Measurements from ENCODE around the gene RNF166. TPM values are rescaled to one million over a fixed set of nuclear protein-coding genes. Genes with fewer than 3 reads are reported as not detected.

RNF166 gene
- polyA plus RNA-seq, 3 donors, result 9.8 to 25.9 (median 13.8) TPM

DNA sequence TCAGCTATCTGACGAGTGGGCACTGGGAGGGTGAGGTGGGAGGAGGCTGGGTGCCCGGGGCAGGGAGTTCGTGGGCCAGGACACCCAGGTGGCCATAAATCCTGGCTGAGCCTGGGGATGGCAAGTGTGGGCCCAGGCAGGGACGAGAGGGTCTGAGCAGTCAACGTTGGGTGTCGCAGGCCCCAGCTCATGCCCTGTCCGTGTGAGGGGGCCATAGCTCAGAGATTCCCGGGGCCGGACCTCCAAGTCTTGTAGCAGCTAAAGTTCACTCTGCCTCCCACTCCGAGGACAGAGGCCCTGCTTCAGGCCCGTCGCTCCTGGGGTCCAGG, 34.5 kb upstream of the RNF166 start:
- H3K27ac ChIP-seq (ENCODE audit: low read depth, low read length), result no peak overlapping the region
- WGBS, 3 donors, result 88 to 92% (median 91%) methylated on average over 11 to 12 of the region's 12 CpGs

DNA sequence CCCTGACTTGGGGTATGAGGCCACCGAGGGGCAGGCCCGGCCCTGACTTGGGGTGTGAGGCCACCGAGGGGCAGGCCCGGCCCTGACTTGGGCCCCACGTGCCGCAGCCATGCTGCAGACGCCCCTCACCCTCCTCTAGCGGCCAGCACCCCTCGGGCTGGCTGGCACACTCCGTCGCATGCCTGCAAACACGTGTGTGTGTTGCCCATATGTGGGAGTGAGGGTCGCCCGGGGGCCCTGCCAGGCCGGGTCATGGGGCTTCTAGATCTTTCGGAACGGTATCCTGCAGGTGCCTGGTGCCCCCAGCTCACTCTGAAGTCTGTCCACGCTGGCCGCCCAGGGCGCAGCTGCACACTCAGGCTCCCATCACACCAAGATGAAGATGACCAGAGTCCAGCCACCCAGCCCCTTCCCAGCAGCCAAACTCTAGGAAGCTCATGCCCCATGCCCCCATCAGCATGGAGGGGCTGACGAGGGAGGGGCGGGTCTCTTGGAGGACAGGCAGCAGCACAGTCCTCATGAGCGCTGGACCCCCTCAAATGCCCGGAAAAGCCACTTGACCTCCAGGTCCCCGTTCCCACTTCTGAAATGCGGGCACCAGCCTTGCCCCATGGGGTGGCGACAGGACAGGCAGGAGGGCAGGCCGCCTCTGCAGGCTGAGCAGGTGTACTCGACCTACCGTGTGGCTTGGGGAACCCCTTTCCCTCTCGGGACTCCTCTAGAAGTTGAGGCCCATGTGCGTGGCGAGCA, 33.9 kb upstream of the RNF166 start:
- no peak overlapping the region for H3K27ac ChIP-seq (ENCODE audit: low read depth, low read length)
- 87 to 93% (median 92%) methylated on average over 31 to 33 of the region's 33 CpGs for WGBS, 3 donors

DNA sequence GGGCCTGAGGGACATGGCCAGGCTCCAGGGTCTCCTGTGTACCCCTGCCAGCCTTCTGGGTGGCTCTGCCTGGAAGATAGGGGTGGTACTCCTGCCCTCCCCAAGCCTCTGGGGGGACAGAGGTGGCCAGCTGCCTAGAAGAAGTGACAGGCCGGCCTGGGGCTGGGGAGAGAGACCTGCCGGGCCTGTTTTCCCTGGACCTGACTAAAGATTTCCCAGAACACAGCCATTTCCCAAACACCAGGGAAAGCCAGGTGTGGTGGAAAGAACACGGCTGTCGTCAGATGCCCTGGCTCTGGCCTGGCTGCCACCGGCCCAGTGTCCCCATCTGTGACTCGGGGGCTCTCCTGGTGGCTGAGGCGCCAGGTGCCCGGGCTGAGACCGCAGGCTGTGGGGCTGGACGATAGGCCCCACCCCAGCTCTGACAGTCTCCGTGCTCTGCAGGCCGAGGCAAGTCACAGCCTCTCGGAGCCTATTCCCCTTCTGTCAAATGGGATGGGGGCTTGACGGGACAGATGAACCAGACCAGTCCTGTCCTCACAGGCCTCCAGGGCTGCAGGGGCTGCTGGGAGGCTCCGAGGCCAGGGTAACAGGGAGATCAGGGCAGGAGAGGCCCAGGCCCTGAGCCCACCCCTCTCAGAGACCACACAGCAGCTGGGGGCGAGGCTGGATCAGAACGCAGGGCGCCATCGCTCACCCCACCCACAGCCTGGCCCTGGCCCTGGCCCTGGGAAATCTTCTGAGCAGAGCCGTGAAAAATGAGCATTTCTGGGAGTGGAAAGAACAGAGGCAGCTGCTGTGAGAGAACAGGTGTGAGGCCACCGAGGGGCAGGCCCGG, 33.1 kb upstream of the RNF166 start:
- no peak overlapping the region for H3K27ac ChIP-seq (ENCODE audit: low read depth, low read length)
- WGBS, 3 donors, result 88 to 93% (median 88%) methylated on average over 22 of the region's 22 CpGs

DNA sequence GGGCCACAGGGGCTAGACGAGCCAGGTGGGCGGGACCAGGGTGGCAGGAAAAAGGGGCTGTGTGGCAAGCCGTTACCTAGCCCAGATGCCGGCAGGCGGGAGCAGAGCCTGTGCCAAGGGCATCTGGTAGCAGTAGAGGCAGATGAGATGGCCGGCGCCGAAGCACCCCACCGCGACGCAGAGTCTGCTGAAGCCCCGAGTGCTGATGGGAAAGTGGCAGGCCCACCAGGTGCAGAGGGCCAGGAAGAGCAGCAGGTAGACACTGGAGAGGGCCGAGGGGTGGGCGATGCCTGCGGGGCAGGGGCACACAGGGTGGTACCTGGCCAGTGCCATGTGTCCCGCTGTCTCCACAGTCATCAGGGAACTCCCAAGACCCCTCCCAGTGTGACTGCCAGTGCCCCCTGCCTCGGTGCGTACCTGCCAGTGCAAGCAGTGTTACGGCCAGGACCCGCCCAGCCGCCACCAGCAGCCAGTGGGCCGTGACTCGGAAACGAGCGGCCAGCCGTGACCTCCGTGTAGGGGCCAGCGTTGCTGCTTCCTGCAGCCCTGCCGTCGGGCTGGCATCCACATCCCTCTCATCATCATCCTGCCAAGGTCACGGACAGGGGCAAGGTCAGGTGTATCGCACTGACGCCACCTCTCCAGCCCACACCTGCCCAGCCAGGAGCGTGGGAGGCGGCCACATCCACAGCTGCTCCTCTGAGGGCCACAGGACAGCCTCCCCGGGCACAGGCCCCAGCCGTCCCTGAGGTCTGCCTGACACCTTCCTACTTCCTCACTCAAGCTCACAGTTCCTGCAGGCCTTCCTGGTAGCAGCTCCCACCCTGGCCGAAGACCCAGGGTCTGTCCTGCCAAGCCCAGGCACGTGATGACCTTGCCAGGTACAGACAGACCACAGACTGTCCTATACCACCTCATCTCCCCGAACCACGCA, 32.2 kb upstream of the RNF166 start:
- 82 to 87% (median 84%) methylated on average over 39 to 41 of the region's 41 CpGs for WGBS, 3 donors
- H3K27ac ChIP-seq (ENCODE audit: low read depth, low read length), result no peak overlapping the region

DNA sequence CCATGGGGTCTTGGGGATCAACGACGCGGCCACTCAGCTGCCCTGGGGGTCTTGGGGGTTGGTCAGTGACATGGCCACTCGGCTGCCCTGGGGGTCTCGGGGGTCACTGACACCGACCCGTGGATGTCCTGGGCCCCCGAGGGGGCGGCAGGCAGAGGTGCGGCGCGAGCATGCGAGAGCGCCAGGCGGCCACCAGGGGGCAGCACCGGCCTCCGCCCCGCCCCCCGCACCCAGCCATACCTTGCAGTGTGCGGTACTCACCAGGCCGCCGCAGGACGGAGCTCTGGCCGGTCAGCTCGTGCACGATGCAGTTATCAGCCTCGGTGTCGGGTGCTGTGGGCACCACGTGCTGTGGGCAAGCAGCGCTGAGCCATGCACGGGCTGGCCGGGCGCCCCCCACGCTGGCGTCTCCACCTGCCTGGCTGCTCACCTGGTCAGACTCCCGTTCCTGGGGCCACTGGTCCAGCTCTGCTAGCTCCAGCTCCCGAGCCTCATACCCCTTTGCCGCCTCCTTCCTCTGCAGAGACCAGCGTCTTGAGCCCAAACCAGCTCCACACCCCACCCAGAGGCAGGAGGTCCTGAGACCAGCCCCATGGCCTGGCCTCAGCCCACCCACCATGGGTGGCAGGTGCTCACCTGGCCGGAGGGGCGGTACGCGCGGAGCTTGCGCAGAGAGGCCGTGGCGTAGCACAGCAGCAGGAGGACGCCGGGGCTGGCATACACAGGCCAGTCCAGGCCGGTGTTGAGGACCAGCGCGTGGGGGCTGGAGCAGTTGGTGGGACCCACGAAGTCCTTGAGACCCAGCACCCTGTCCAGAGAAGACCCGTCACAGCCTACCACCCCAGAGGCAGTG, 31.3 kb upstream of the RNF166 start:
- no peak overlapping the region for H3K27ac ChIP-seq (ENCODE audit: low read depth, low read length)
- 38 to 44% (median 44%) methylated on average over 43 to 54 of the region's 54 CpGs for WGBS, 3 donors

DNA sequence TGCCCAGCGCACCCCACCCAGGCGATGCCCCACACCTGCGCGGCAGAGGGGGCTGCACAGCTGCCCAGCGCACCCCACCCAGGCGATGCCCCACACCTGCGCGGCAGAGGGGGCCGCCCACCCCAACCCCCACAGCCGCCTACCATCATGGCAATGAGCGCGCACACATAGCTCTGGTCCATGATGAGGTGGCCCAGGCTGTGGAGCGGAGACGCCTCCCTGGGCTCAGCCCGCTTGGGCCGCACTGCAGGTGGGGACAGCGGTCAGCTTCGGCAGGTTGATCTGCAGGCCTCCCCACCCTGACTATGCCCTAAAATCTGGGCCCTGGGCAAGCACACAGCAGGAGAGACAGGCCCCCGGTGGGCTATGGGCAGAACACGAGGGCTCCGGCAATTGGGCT, 30.3 kb upstream of the RNF166 start:
- H3K27ac ChIP-seq (ENCODE audit: low read depth, low read length), result no peak overlapping the region
- 85 to 97% (median 96%) methylated on average over 17 to 19 of the region's 21 CpGs for WGBS, 3 donors

DNA sequence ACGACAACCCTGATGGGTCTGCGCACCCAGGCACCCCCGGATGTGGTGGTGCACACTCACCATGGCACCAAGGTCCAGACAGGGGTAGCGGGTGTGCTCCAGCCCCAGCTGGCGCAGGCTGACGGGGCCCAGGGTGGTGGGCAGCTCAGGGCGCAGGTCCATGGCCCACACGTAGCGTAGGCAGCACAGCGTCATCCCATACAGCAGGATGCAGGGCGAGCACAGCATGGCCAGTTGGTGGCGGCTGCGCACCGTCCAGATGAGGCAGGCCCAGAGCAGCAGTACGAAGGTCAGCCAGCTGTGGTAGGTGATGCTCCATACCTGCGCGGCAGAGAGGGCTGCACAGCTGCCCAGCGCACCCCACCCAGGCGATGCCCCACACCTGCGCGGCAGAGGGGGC, 29.9 kb upstream of the RNF166 start:
- H3K27ac ChIP-seq (ENCODE audit: low read depth, low read length), result no peak overlapping the region
- WGBS, 3 donors, result 86 to 97% (median 92%) methylated on average over 15 to 21 of the region's 21 CpGs

DNA sequence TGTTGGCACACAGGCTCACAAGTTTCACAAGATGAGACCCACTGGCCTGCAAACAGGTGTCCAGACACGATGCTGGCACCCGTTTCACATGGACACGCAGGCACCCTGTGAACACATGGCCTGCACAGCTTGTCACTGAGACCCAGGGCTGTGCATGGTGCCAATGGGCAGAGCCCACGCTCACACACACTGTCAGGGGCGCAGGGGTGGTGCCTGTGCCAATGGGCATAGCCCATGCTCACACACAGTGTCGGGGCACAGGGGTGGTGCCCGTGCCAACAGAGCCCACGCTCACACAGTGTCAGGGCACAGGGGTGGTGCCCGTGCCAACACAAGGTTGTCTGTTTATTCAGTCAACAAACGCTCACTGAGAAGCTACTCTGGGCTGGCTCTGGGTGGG, 29.4 kb upstream of the RNF166 start:
- H3K27ac ChIP-seq (ENCODE audit: low read depth, low read length), result no peak overlapping the region
- 83 to 94% (median 91%) methylated on average over 10 of the region's 10 CpGs for WGBS, 3 donors

DNA sequence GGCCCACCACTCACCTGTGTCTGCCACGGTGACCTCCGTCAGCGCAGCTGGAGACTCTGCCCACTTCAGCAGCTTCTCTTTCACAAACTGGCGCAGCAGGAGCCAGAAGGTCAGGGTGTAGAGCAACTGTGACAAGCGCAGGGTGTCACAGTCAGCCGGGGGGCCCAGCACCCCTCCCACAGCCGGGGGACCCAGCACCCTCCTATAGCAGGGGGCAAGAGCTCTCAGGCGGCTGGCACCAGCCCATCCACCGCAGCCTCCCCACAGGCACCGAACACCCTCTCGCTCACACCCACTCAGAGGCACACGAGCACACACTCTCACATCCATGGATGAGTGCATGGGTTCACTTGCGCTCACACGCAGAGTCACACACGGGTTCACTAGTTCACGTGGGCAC, 28.9 kb upstream of the RNF166 start:
- WGBS, 3 donors, result 89 to 95% (median 95%) methylated on average over 16 of the region's 16 CpGs

DNA sequence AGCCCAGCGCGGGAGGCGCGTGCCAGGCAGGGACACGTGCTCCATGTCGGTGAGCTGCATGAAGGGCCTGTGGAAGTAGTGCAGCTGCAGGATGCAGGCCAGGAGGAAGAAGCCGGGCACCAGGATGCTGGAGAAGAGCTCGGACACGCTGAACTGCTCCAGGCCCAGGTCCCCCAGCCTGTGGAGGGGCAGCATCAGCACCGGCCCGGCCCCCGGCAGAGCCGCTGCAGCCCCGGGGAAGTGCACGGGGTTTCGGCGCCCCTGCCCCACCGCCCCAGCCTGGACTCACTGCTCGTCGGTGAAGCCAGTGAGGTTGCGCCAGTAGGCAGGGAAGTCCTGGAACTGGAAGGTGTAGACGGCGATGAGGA, 28.1 kb upstream of the RNF166 start:
- WGBS, 3 donors, result 86 to 94% (median 91%) methylated on average over 22 to 23 of the region's 23 CpGs
- H3K27ac ChIP-seq (ENCODE audit: low read depth, low read length), result no peak overlapping the region

More for the DNA sequence above, 28.9 kb upstream of the RNF166 start:
- H3K27ac ChIP-seq (ENCODE audit: low read depth, low read length), result no peak overlapping the region

DNA sequence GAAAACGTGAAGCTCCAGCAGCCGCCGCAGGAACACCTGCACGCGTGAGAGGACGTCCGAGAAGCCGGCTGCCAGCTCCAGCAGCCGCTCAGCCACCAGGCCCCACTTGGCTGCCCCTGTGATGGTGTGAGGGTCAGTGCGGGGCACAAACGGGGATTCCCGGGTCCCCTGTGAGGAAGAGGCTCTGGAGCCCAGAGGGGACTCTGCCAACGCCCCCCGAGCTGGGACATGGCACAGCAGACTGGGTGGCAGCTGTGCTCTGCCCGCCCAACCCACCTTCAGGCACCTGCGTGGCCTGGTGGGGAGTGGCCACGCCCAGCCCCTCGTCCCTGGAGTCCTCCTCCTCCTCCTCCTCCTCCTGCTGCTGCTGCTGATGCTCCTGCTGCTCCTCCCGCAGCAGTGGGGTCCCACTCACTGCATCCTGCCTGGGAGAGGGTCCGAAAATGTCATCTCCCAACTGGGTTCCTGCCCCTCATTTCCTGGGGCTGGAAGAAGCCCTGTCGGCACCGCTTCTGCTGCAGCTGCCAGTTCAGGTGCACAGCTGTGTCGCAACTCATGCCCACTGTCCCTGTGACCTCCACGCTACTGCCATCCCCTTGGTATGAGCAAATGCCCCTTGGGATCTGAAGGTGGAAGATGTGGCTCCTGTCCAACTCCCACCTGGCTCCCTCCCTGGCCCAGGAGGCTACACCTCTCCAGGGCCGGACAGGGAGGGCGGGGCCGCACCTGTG, 27.6 kb upstream of the RNF166 start:
- no peak overlapping the region for H3K27ac ChIP-seq (ENCODE audit: low read depth, low read length)
- 81 to 92% (median 91%) methylated on average over 25 to 27 of the region's 27 CpGs for WGBS, 3 donors

DNA sequence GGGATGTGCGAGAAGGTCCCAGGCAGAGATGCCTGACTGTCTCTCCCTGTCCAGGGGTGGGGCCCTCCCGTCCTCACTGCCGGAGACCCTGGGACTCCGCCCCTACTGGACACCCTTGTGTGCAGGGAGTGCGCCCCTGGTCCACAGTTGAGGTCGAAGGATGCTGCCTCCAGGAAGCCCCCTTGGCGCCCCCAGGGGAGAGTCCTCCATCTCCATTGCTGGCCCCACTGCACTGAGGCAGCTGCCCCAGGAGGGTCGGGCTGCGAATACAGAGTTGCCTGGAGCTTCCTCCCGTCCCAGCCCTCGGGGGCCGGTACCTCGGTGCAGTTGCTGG, 26.7 kb upstream of the RNF166 start:
- 83 to 92% (median 89%) methylated on average over 12 to 13 of the region's 13 CpGs for WGBS, 3 donors
- H3K27ac ChIP-seq (ENCODE audit: low read depth, low read length), result no peak overlapping the region

DNA sequence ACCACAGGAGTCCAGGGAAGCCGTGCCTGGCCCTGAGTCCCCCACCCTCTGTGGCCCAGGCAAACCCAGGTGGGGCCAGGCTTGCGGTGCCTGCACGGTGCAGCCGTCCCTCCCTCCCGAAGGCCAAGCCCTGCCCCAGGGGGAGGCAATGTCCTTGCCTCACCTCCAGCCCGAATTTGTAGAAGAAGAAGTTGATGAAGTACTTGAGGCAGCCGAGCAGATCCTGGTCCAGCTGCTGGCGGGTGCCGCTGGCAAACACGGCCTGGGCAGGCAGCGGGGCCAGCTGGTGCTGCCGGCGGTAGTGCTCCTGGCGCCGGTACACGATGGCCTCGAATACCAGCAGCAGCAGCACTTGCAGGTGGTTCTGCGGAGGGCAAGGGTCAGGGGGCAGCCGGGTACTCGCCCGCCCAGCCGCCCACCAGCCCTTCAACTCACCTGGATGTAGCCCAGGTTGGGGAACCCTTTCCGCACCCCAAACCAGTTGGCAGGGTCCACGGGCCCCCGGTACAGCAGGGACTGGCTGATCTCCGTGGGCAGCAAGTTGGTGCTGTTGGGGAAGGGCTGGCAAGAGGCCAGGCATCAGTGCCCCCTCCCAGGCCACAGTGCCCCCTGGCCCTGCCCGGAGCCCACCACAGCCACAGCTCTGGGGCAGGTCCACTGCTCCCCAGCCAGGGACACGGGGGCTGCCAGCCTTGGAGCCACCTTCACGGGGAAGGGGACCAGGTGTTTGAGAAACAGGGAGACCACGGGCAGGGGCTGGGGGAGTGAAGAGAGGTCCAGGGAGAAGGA, 26.2 kb upstream of the RNF166 start:
- no peak overlapping the region for H3K27ac ChIP-seq (ENCODE audit: low read depth, low read length)

DNA sequence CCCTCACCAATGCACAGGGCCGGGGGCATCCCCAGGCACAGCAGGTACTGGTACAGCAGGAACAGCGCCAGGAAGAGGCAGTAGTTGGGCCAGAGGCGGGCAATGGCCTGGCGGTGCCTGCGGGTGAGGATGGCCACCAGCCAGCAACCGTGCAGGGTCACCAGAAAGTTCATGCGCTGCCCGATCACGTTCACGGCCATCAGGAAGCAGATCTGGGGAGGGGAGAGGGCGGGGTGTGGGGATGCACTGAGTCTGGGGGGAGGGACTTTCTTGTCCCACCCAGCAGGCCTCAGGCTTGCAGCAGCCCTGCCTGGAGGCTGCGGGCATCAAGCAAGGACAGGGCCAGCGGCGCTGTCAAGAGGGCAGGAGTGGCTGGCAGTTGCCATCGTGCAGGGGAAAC, 25.5 kb upstream of the RNF166 start:
- H3K27ac ChIP-seq (ENCODE audit: low read depth, low read length), result no peak overlapping the region
- WGBS, 3 donors, result 74 to 79% (median 79%) methylated on average over 7 to 15 of the region's 15 CpGs

More for the DNA sequence above, 26.2 kb upstream of the RNF166 start:
- 74 to 81% (median 75%) methylated on average over 28 to 30 of the region's 30 CpGs for WGBS, 3 donors

DNA sequence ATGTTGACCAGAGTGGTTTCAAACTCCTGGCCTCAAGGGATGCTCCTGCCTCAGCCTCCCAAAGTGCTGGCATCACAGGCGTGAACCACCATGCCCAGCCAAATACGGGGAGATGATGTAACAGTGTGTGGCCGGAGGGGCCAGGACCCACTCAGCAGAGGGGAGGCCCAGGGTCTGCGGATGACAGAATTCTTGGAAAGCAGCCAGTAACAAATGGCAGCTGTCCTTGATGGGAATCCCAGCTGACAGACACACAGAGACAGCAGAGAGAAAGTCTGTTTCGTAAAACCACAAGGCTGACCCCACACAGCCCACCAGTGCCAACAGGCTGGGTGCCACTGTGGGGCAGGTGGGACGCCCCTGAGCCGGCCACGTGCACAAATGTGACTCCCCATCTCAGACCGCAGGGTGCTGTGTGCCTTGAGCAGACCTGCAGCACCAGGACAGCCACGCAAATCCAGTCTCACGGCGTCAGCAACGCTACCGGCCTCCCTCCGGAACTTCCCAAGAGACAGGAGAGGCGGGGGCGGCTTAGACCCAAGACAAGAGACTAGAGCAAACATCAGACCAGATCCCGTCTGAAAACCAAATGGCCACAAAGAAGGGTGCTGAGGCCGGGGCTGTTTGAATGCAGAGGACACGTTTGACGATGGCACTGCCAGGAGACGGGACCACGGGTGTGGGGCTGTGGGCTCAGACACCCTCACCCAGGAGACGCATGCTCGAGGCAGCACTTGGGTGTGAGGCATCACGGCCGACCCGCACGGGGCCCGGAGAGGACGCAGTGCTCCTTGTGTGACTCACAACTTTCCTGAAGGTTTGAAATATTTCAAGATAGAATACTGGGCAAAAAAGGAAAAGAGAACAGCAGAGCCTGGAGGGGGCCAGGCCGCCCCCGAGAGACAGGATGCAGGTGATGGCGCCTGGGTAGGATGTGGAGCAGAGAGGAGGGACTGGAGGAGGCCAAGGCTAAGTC, 24.7 kb upstream of the RNF166 start:
- H3K27ac ChIP-seq (ENCODE audit: low read depth, low read length), result no peak overlapping the region
- 76 to 84% (median 84%) methylated on average over 34 of the region's 34 CpGs for WGBS, 3 donors

DNA sequence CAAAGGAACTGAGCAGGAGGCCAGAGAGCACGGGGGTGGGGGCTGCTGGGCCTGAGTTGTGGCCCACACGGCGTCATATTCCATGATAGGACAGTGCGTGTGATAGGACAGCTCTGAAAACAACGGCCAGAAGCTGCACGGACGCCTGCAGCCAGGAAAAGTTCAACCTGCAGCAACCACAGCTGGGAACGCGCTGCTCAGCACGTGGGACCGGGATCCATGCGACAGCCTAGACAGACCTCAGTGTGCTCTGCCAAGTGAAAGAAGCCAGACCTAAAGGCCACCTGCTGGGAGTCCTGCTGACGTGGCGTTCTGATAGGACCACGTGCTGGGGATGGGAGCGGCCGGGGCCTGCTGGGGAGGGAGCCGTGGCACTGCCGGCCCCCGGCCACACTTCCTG, 21.7 kb upstream of the RNF166 start:
- WGBS, 3 donors, result 63 to 85% (median 80%) methylated on average over 20 of the region's 20 CpGs
- H3K27ac ChIP-seq (ENCODE audit: low read depth, low read length), result no peak overlapping the region
